ENCODE results near the gene SF3B3.
"Not testable (repeated sequence)": the region's sequence is repeated elsewhere in the genome, so short reads cannot be mapped to it uniquely, and the experiment has no call there.

SF3B3 gene

DNA sequence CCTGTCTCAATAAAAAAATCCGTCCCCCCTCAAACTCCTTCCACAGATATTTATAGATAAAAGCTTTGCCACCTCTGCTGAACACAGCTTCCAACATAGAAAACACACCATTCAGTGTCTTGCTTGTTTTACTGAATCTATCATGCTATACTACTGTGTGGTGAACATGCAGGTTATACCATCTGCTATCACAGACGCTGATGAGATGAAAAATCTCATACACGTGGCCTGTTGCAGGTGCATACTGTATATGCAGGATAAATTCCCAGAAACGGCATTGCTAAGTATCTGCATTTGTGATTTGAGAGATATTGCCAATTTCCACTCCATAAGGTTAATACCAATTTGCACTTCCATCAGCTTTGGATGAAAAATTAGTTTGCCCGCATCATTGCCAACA is 92.3 kb downstream of the SF3B3 start:
- no peak for DNase-seq (ENCODE audit: low read depth, low spot score)

DNA sequence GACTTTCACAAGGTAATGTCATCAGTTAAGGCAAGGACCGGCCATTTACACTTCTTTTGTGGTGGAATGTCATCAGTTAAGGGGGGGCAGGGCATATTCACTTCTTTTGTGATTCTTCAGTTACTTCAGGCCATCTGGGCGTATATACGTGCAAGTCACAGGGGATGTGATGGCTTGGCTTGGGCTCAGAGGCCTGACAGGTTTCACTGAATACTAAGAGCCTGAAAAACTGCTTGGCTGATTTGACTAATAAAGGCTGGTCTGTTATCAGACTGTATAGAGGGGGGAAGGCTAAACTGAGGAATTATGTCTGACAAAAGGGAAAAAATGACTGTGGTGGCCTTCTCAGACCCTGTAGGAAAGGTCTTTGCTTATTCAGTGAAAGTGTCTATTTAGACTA is 98.2 kb downstream of the SF3B3 start:
- not testable (repeated sequence) for DNase-seq (ENCODE audit: low read depth, low spot score)

Measured in activated naive CD8-positive, alpha-beta T cell treated with anti-CD3 and anti-CD28 coated beads, Interleukin-2, amount 50 U/mL, for 16 hours (primary cell).